GM21737 (cell line): ENCODE results near the gene NFATC1.

ENCODE experiments used
- ATAC-seq: cut with Tn5 transposase; IDR thresholded peaks from one replicate; pipeline ENCODE4 v1.9.1; 2021; ENCODE audit warnings: mild to moderate bottlenecking, moderate library complexity; ENCODE audit not compliant: unreplicated experiment

Gene NFATC1

GRCh38 chr18:79436556-79437275, 41.0 kb downstream of the NFATC1 start:
- ATAC-seq, result no peak

- no peak for ATAC-seq
Measured at GRCh38 chr18:79438089-79438897, 42.6 kb downstream of the NFATC1 start.

GRCh38 chr18:79438898-79439627, 43.3 kb downstream of the NFATC1 start:
- ATAC-seq, result no peak

- ATAC-seq, result no peak
Measured at GRCh38 chr18:79439628-79440023, 43.9 kb downstream of the NFATC1 start.

- ATAC-seq, result no peak
Measured at GRCh38 chr18:79440316-79441110, 44.8 kb downstream of the NFATC1 start.

- ATAC-seq, result no peak
Measured at GRCh38 chr18:79441420-79441819, 45.7 kb downstream of the NFATC1 start.

- ATAC-seq, result no peak
Measured at GRCh38 chr18:79442508-79443221, 46.9 kb downstream of the NFATC1 start.

GRCh38 chr18:79445221-79445620, 49.5 kb downstream of the NFATC1 start:
- ATAC-seq, result no peak

GRCh38 chr18:79445696-79446561, 50.2 kb downstream of the NFATC1 start:
- ATAC-seq, result no peak

GRCh38 chr18:79446931-79447330, 51.2 kb downstream of the NFATC1 start:
- ATAC-seq, result no peak

- ATAC-seq, result no peak
Measured at GRCh38 chr18:79447703-79448367, 52.1 kb downstream of the NFATC1 start.

- ATAC-seq, result no peak
Measured at GRCh38 chr18:79448621-79449020, 52.9 kb downstream of the NFATC1 start.

GRCh38 chr18:79449551-79450288, 54.0 kb downstream of the NFATC1 start:
- no peak for ATAC-seq

- no peak for ATAC-seq
Measured at GRCh38 chr18:79450289-79451080, 54.8 kb downstream of the NFATC1 start.

- no peak for ATAC-seq
Measured at GRCh38 chr18:79451237-79452125, 55.8 kb downstream of the NFATC1 start.
